Neural crest cell (in vitro differentiated cells): ENCODE data around the gene ZBTB8OS. TPM values are rescaled to one million over a fixed set of nuclear protein-coding genes. Genes with fewer than 3 reads are reported as not detected.
"Not testable (repeated sequence)": the region's sequence is repeated elsewhere in the genome, so short reads cannot be mapped to it uniquely, and the experiment has no call there.

Experiments
- DNase-seq: peaks from one replicate; pipeline ENCODE4 v3.0.0; 2021; ENCODE audit warnings: low read depth, mixed read lengths, low spot score
- H3K27ac Mint-ChIP-seq: one replicate; pipeline ENCODE4 v1.8.0; 2021; ENCODE audit warnings: mild to moderate bottlenecking, mixed read lengths; ENCODE audit not compliant: unreplicated experiment
- H3K27me3 Mint-ChIP-seq: 2 replicates; pipeline ENCODE4 v1.8.0; 2021; ENCODE audit warnings: low read depth, mild to moderate bottlenecking, mixed read lengths
- H3K36me3 Mint-ChIP-seq: 2 replicates; pipeline ENCODE4 v1.8.0; 2021; ENCODE audit warnings: low read depth, mild to moderate bottlenecking, mixed read lengths
- H3K4me1 Mint-ChIP-seq: 2 replicates; pipeline ENCODE4 v1.8.0; 2021; ENCODE audit warnings: mixed read lengths
- H3K4me3 Mint-ChIP-seq: one replicate; pipeline ENCODE4 v1.8.0; 2021; ENCODE audit warnings: mild to moderate bottlenecking, mixed read lengths
- H3K9me3 Mint-ChIP-seq: 2 replicates; pipeline ENCODE4 v1.8.0; 2021; ENCODE audit warnings: mixed read lengths
- CTCF ChIP-seq: fragments of 200-600 bp; sonication (generic); conservative IDR thresholded peaks from 2 replicates; pipeline ENCODE4 v1.5.0; 2021; ENCODE audit warnings: antibody characterized with exemption, mild to moderate bottlenecking
- long read RNA-seq: library from polyadenylated mRNA; unstranded; transcript quantifications from one replicate; pipeline ENCODE4 v2.0.0, GENCODE V29; 2020
- total RNA-seq: library from RNA; stranded (reverse); gene quantifications from 2 replicates; pipeline ENCODE4 v1.2.1, GENCODE V29; 2021

The ZBTB8OS gene
- 49.1 and 53.1 TPM in 2 replicates for total RNA-seq
- long read RNA-seq, transcript ZBTB8OS-204 (6 exons, 514 nt): minor isoform, 8 of 53 reads
- long read RNA-seq, transcript ZBTB8OS-208 (7 exons, 1,601 nt): major isoform, 14 of 53 reads
- long read RNA-seq, partial matches to known transcripts: 1 of 53 reads
- long read RNA-seq, other reads (novel, unspliced or antisense): 26 of 53 reads

GRCh38 chr1:32650248-32650751, at the start of gene ZBTB8OS:
Gene ZBTB8OS (minus strand): TSS chr1:32650550. CDS start chr1:32650529, 21 bp downstream.
- H3K4me3 Mint-ChIP-seq: peak within 1 kb of the TSS; percentile 94
- no peaks in the 10 kb centered on the region for H3K9me3 Mint-ChIP-seq
- peak within 1 kb of the TSS; percentile 99 for H3K27ac Mint-ChIP-seq
- TF ChIP-seq CTCF: no peak
- peaks cover 5% of the 10 kb centered on the region for H3K36me3 Mint-ChIP-seq
- no peaks in the 10 kb centered on the region for H3K27me3 Mint-ChIP-seq
- H3K4me1 Mint-ChIP-seq: peaks cover 45% of the 10 kb centered on the region
- DNase-seq: peak; percentile 69

GRCh38 chr1:32696996-32697395, 46.6 kb upstream of the ZBTB8OS start:
- H3K4me1 Mint-ChIP-seq: not testable (repeated sequence)

GRCh38 chr1:32696041-32696440, 45.7 kb upstream of the ZBTB8OS start:
- H3K9me3 Mint-ChIP-seq: no peaks in the 10 kb centered on the region
- no peak overlapping the region for H3K27ac Mint-ChIP-seq
- no peak overlapping the region for H3K4me3 Mint-ChIP-seq
- H3K36me3 Mint-ChIP-seq: no peaks in the 10 kb centered on the region
- H3K27me3 Mint-ChIP-seq: peaks cover 6% of the 10 kb centered on the region
- no peaks in the 10 kb centered on the region for H3K4me1 Mint-ChIP-seq
- TF ChIP-seq CTCF: no peak
- DNase-seq: no peak

More at GRCh38 chr1:32696996-32697395, 46.6 kb upstream of the ZBTB8OS start:
- H3K4me3 Mint-ChIP-seq, H3K27ac Mint-ChIP-seq, H3K9me3 Mint-ChIP-seq, H3K36me3 Mint-ChIP-seq, DNase-seq: not testable (repeated sequence)
- H3K27me3 Mint-ChIP-seq: peaks cover 15% of the 10 kb centered on the region

- H3K27ac Mint-ChIP-seq: no peak overlapping the region
- peaks cover under 1% of the 10 kb centered on the region for H3K36me3 Mint-ChIP-seq
- no peak for TF ChIP-seq CTCF
- no peaks in the 10 kb centered on the region for H3K9me3 Mint-ChIP-seq
- H3K27me3 Mint-ChIP-seq: peaks cover 3% of the 10 kb centered on the region
- H3K4me3 Mint-ChIP-seq: no peak overlapping the region
- no peak for DNase-seq
- H3K4me1 Mint-ChIP-seq: no peaks in the 10 kb centered on the region
These were observed 45.0 kb upstream of the ZBTB8OS start for GRCh38 chr1:32695098-32695904.

GRCh38 chr1:32693455-32694174, 43.3 kb upstream of the ZBTB8OS start:
- H3K9me3 Mint-ChIP-seq: no peaks in the 10 kb centered on the region
- peaks cover 4% of the 10 kb centered on the region for H3K36me3 Mint-ChIP-seq
- DNase-seq: no peak
- no peaks in the 10 kb centered on the region for H3K27me3 Mint-ChIP-seq
- H3K27ac Mint-ChIP-seq: no peak overlapping the region
- H3K4me1 Mint-ChIP-seq: no peaks in the 10 kb centered on the region
- H3K4me3 Mint-ChIP-seq: no peak overlapping the region
- TF ChIP-seq CTCF: no peak
